Spleen (tissue), 11 donors: ENCODE measurements around the gene LRRC49. TPM values are rescaled to one million over a fixed set of nuclear protein-coding genes. Genes with fewer than 3 reads are reported as not detected.

Source experiments
- DNase-seq: peaks from one replicate; pipeline ENCODE4 v3.0.0-alpha.2; 2020
- H3K27ac ChIP-seq, 8 donors: fragments of 200-600 bp; sonication (generic) in 7 of 8; 1 replicate in 4 of 8; 2 replicates in 4 of 8; pipeline versions ENCODE4 v1.5.0 to v1.8.0; 2016 to 2021; ENCODE audit warnings: inconsistent platforms in 4 of 8, mild to moderate bottlenecking in 4 of 8, moderate library complexity in 1 of 8
- H3K27me3 ChIP-seq, 7 donors: fragments of 200-600 bp; sonication (generic) in 6 of 7; replicated peaks in 1 of 7; 1 replicate in 4 of 7; 2 replicates in 3 of 7; pipeline versions ENCODE4 v1.5.0 to v1.8.0; 2016 to 2021; ENCODE audit warnings: inconsistent platforms in 3 of 7, mild to moderate bottlenecking in 1 of 7
- H3K36me3 ChIP-seq, 6 donors: fragments of 200-600 bp; sonication (generic) in 5 of 6; 1 replicate in 4 of 6; 2 replicates in 2 of 6; pipeline versions ENCODE4 v1.5.0 to v1.8.0; 2016 to 2021; ENCODE audit warnings: inconsistent platforms in 2 of 6
- H3K4me1 ChIP-seq, 6 donors: fragments of 200-600 bp; sonication (generic) in 5 of 6; 1 replicate in 3 of 6; 2 replicates in 3 of 6; pipeline versions ENCODE4 v1.5.0 to v1.8.0; 2016 to 2021; ENCODE audit warnings: inconsistent platforms in 3 of 6
- H3K4me3 ChIP-seq, 8 donors: fragments of 200-600 bp; sonication (generic) in 7 of 8; 1 replicate in 4 of 8; 2 replicates in 4 of 8; pipeline versions ENCODE4 v1.5.0 to v1.8.0; 2016 to 2021; ENCODE audit warnings: inconsistent platforms in 4 of 8, mild to moderate bottlenecking in 4 of 8, moderate library complexity in 2 of 8
- H3K9me3 ChIP-seq, 8 donors: fragments of 200-600 bp; sonication (generic) in 7 of 8; 1 replicate in 4 of 8; 2 replicates in 4 of 8; pipeline versions ENCODE4 v1.5.0 to v1.8.0; 2016 to 2021; ENCODE audit warnings: inconsistent platforms in 4 of 8
- POLR2A ChIP-seq, 3 donors: fragments of 450-650 bp; IDR thresholded peaks; one replicate each; pipeline ENCODE4 v1.5.1; 2017; ENCODE audit warnings: antibody characterized with exemption in 3 of 3, mild to moderate bottlenecking in 1 of 3
- POLR2AphosphoS5 ChIP-seq, 3 donors: sonication (generic); formaldehyde crosslinking; IDR thresholded peaks; one replicate each; pipeline ENCODE4 v1.5.1; 2017; ENCODE audit warnings: antibody characterized with exemption in 3 of 3
- WGBS, 5 donors: extraction: QIAGEN DNeasy Blood & Tissue Kit in 3 of 5; methylation state at CpG; one replicate each; pipeline versions ENCODE4 v1.1.5 to v1.1.7; 2013 to 2018; 5-methylcytosine and 5-hydroxymethylcytosine counted together
- intact Hi-C: fragments of 100-400 bp; cut with DNase I; formaldehyde crosslinking; loops from one replicate; pipeline ENCODE4 v1.15.0; 2023; ENCODE audit warnings: low total_unique reads
- polyA plus RNA-seq, 3 donors: library from polyadenylated mRNA; stranded (reverse); fragments of 200-250 nt; gene quantifications; one replicate each; pipeline ENCODE4 v1.2.1, GENCODE V29; 2013
- total RNA-seq, 7 donors: library from RNA; depleted of rRNA in 3 of 7; stranded (reverse); fragments of >200 nt in 3 of 7; fragmentation: NEBNext Ultra II Directional in 4 of 7; extraction: Animal tissue kit (Norgen Biotek cat#: 25700) in 4 of 7; gene quantifications; one replicate each; pipeline versions ENCODE4 v1.1.0 to v1.2.1, GENCODE V29; 2016 to 2021
- TF ChIP-seq, protein P1 (sequence below), 11 experiments: fragments of 200-600 bp in 7 of 11; fragments of 450-650 bp in 4 of 11; sonication (generic) in 4 of 11; IDR thresholded peaks in 8 of 11; conservative IDR thresholded peaks in 3 of 11; 1 replicate in 7 of 11; 2 replicates in 4 of 11; pipeline versions ENCODE4 v1.4.0 to v1.8.0; 2016 to 2021; ENCODE audit warnings: antibody characterized with exemption in 11 of 11, inconsistent platforms in 4 of 11, mild to moderate bottlenecking in 1 of 11
- donor health status: healthy with polysubstance abuse.
- donor health status: DM: no; HTN: no; CAD: no; lungs with moderate emphysema.
- donor health status: DM: no; HTN: no; CAD: no.
- donor health status: Bipolar disorder and iron deficiency.
- donor health status: healthy.
- donor health status: DM: no; HTN: no; CAD: no.
- donor health status: DM: yes; HTN: yes; CAD: no.

LRRC49 gene
- total and polyA plus RNA-seq, 10 donors: 0.62 to 4.1 (median 2.4) TPM

DNA sequence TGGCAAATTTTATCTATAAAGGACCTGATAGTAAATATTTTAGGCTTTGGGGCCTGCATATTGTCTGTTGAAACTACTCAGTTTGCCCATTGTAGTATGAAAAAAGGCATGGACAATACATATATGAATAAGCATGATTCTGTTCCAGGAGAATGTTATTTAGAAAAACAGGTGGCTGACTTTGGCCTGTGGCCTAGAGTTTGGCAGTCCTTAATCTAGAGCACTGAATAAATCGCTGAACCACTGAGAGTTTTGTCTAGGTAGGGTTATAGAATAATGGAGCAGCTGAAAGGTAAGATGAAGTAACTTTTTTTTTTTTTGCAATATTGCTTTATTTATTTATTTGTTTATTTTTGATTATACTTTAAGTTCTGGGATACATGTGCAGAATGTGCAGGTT lies 75.0 kb downstream of the LRRC49 start:
- TF ChIP-seq, protein P1, sequence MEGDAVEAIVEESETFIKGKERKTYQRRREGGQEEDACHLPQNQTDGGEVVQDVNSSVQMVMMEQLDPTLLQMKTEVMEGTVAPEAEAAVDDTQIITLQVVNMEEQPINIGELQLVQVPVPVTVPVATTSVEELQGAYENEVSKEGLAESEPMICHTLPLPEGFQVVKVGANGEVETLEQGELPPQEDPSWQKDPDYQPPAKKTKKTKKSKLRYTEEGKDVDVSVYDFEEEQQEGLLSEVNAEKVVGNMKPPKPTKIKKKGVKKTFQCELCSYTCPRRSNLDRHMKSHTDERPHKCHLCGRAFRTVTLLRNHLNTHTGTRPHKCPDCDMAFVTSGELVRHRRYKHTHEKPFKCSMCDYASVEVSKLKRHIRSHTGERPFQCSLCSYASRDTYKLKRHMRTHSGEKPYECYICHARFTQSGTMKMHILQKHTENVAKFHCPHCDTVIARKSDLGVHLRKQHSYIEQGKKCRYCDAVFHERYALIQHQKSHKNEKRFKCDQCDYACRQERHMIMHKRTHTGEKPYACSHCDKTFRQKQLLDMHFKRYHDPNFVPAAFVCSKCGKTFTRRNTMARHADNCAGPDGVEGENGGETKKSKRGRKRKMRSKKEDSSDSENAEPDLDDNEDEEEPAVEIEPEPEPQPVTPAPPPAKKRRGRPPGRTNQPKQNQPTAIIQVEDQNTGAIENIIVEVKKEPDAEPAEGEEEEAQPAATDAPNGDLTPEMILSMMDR (IDR thresholded peaks at IDR 0.05 in 8 of 11, conservative IDR thresholded peaks at IDR 0.05 in 3 of 11): no peak
- TF ChIP-seq POLR2A (IDR thresholded peaks at IDR 0.05) (no peak), POLR2AphosphoS5 (IDR thresholded peaks at IDR 0.05) (no peak)
- Histone ChIP-seq H3K4me1 (no peaks in the 10 kb centered on the region), H3K36me3 (no peaks in the 10 kb centered on the region), H3K27ac (no peak overlapping the region), H3K4me3 (no peak overlapping the region), H3K9me3 (peaks cover 0 to 8% (median 0%) of the 10 kb centered on the region in 8 donors), H3K27me3 (no peaks in the 10 kb centered on the region)
- 90 to 97% (median 95%) methylated on average over 1 of the region's 1 CpG for WGBS, 5 donors
- intact Hi-C loops: no loop called here
- DNase-seq: no peak

GRCh38 chr15:70974004-70974832 lies 81.6 kb downstream of the LRRC49 start:
- no peak overlapping the region for H3K4me3 ChIP-seq
- no peak overlapping the region for H3K27ac ChIP-seq
- peaks cover 0 to 10% (median 0%) of the 10 kb centered on the region in 7 donors for H3K27me3 ChIP-seq
- WGBS, 5 donors: 60 to 74% (median 67%) methylated on average over 5 of the region's 5 CpGs
- no peaks in the 10 kb centered on the region for H3K36me3 ChIP-seq
- TF ChIP-seq, protein P1 (IDR thresholded peaks at IDR 0.05 in 8 of 11, conservative IDR thresholded peaks at IDR 0.05 in 3 of 11): peak in 3 of 11 experiments; percentile 9 to 24 (median 17)
- TF ChIP-seq POLR2AphosphoS5 (IDR thresholded peaks at IDR 0.05) (no peak), POLR2A (IDR thresholded peaks at IDR 0.05) (no peak)
- no peaks in the 10 kb centered on the region for H3K4me1 ChIP-seq
- no peaks in the 10 kb centered on the region for H3K9me3 ChIP-seq
- DNase-seq: no peak
- intact Hi-C loops: no loop called here

GRCh38 chr15:70976851-70977250 lies 84.2 kb downstream of the LRRC49 start:
- TF ChIP-seq POLR2A (IDR thresholded peaks at IDR 0.05) (no peak), POLR2AphosphoS5 (IDR thresholded peaks at IDR 0.05) (no peak)
- TF ChIP-seq, protein P1 (IDR thresholded peaks at IDR 0.05 in 8 of 11, conservative IDR thresholded peaks at IDR 0.05 in 3 of 11): no peak
- peaks cover 0 to 10% (median 0%) of the 10 kb centered on the region in 7 donors for H3K27me3 ChIP-seq
- no peaks in the 10 kb centered on the region for H3K9me3 ChIP-seq
- no peak overlapping the region for H3K27ac ChIP-seq
- no peaks in the 10 kb centered on the region for H3K36me3 ChIP-seq
- H3K4me1 ChIP-seq: no peaks in the 10 kb centered on the region
- H3K4me3 ChIP-seq: no peak overlapping the region
- DNase-seq: no peak
- WGBS, 5 donors: 84 to 92% (median 91%) methylated on average over 2 of the region's 2 CpGs
- intact Hi-C loops: no loop called here

DNA sequence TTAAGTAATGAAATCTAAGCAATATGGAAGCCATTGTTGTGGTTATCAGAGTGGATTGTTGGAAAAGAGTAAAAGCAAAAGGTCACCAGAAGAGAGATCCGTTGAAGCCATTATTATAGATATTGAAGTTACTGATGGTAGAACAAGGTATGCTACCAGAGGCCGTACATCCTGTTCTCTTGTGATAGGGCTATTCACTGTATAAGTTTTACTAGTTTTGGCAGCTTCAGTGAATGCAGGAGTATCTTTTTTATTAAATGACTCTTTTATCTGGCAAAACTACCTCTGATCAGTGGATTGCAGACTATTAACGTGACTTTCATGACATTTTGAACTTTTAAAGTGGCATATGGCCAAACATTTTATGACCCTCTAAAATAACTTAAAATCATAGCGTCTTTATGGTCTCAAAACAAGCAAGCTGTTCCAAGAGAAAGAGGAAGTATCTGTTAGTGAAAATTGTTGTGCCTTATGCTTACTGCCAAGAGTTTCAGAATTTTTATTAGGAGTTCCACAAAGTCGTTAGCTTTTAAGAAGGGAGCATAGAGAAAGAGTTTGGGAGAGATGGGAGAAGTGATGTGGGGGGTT lies 102.9 kb downstream of the LRRC49 start:
- Histone ChIP-seq H3K9me3 (peaks cover 0 to 36% (median 20%) of the 10 kb centered on the region in 8 donors), H3K4me1 (no peaks in the 10 kb centered on the region), H3K4me3 (no peak overlapping the region), H3K27me3 (no peaks in the 10 kb centered on the region), H3K36me3 (peaks cover 0 to 6% (median 0%) of the 10 kb centered on the region in 6 donors), H3K27ac (no peak overlapping the region)
- 32 to 40% (median 38%) methylated on average over 5 of the region's 5 CpGs for WGBS, 5 donors
- TF ChIP-seq POLR2A (IDR thresholded peaks at IDR 0.05): no peak
- TF ChIP-seq, protein P1 (IDR thresholded peaks at IDR 0.05 in 8 of 11, conservative IDR thresholded peaks at IDR 0.05 in 3 of 11): no peak
- no peak for TF ChIP-seq POLR2AphosphoS5 (IDR thresholded peaks at IDR 0.05)
- intact Hi-C loops: no loop called here
- DNase-seq: no peak
